ENCODE results near the gene ZNF175.

- TF ChIP-seq TAF1 (IDR thresholded peaks at IDR 0.05; ENCODE audit: borderline replicate concordance, low read depth, low read length) (no peak), POLR2A (IDR thresholded peaks at IDR 0.05; ENCODE audit: low read depth, low read length) (no peak)
Observed at GRCh38 chr19:51551673-51552432, 19.2 kb upstream of the ZNF175 start.
